MG63 (cell line): ENCODE results near the gene RAB27B. TPM values are rescaled to one million over a fixed set of nuclear protein-coding genes. Genes with fewer than 3 reads are reported as not detected.

Source experiments
- DNase-seq: peaks from one replicate; pipeline ENCODE4 v3.0.0-alpha.2; 2020
- H3K27me3 ChIP-seq: fragments of 250-450 bp; sonication (Bioruptor Pico); 2 replicates; pipeline ENCODE4 v1.5.1; 2020; ENCODE audit warnings: mild to moderate bottlenecking, moderate library complexity
- H3K36me3 ChIP-seq: fragments of 250-450 bp; sonication (Bioruptor Pico); 2 replicates; pipeline ENCODE4 v1.5.1; 2020; ENCODE audit warnings: mild to moderate bottlenecking, moderate library complexity
- H3K4me3 ChIP-seq: fragments of 250-450 bp; sonication (Bioruptor Pico); 2 replicates; pipeline ENCODE4 v1.5.1; 2020; ENCODE audit warnings: mild to moderate bottlenecking, moderate library complexity
- H3K9me3 ChIP-seq: fragments of 250-450 bp; sonication (Bioruptor Pico); 2 replicates; pipeline ENCODE4 v1.5.1; 2020; ENCODE audit warnings: mild to moderate bottlenecking, moderate library complexity
- total RNA-seq: library from RNA; depleted of rRNA; stranded (reverse); fragments of >200 nt; shearing (Covaris generic); gene quantifications from 2 replicates; pipeline ENCODE4 v1.2.3, GENCODE V29; 2014; ENCODE audit warnings: low replicate concordance

RAB27B gene
- total RNA-seq, 1 experiment from 2014 or later = not detected

DNA sequence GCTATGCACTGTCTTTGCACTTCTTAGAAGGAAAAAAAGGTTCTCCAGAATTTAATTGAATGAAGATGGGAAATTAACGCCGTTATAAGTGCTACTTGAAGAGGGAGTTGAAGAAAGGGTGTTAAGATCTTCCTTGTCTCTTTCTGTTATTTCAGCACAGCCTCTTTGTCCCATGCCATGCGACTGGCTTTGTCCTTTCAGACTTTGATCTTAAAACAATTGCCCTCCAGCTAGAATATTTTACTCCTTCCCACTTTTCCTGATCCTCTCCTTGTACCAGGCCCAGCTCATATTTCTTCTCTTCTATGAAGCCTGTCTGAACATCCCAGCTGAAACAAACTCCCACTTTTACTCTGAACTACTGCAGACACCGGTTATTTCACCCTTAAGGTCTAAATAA is 51.4 kb downstream of the RAB27B start:
- H3K4me3 ChIP-seq = no peak overlapping the region
- H3K27me3 ChIP-seq = no peaks in the 10 kb centered on the region
- H3K36me3 ChIP-seq = no peaks in the 10 kb centered on the region
- H3K9me3 ChIP-seq = no peaks in the 10 kb centered on the region
- no peak for DNase-seq

DNA sequence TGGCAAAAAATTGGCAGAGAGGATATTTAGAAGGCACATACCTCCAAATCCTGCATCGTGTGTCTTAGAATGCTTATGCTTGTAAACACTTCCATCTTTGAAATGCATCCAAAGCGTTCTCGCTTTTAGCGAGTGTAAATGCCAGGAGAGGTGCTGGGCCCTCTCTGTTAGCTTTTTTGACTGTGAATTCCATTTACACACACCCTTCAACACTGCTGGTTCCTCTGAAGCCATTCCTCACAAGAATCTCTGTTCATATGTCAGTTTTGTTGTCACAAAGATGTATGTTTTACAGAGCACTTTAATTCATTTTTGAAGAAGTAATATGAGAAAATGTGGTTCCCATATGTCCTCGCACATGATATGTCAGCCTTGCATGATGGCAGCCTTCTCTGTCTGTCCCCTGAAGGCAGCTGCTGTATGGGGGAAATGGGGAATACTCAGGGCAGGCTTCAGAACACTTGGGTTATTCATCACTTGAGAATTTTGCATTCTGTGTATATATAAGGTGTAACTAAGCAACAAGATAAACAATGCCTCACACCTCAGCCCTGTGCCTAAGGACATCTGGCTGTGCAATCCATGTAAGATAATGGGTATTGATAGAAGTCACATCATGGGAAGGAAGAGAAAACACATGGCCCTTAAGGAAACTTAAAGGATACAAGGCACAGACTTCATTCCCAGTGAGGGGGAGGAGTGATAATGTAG is 52.3 kb downstream of the RAB27B start:
- peak; percentile 3 for DNase-seq
- H3K27me3 ChIP-seq = no peaks in the 10 kb centered on the region
- no peak overlapping the region for H3K4me3 ChIP-seq
- H3K36me3 ChIP-seq = no peaks in the 10 kb centered on the region
- no peaks in the 10 kb centered on the region for H3K9me3 ChIP-seq

DNA sequence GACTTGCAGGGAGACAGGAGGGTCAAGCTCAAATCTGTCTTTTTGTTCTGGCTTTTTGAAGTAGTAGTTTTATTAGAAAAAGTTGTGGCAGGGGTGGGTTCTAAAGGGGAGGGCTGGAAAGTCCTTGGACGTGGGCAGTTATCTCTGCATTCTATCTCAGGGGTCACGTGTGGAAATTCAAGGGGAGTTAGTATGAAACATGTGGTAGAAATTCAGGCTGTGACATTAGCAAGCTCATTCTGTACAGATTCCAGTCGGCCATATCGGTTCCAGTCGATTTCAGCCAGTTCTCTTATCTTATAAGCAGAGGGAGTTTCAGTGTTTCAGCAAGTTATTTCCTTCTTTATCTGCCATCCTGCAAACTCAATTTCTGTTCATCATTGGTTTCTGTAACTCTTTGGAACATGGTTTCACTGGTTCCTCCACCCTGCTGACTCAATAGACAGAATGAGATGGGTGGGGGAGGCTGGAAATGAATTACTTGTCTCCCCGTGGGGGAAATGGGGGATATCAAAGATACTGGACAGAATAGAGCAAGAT is 53.0 kb downstream of the RAB27B start:
- no peak overlapping the region for H3K4me3 ChIP-seq
- DNase-seq = no peak
- H3K9me3 ChIP-seq = no peaks in the 10 kb centered on the region
- H3K27me3 ChIP-seq = no peaks in the 10 kb centered on the region
- H3K36me3 ChIP-seq = no peaks in the 10 kb centered on the region

DNA sequence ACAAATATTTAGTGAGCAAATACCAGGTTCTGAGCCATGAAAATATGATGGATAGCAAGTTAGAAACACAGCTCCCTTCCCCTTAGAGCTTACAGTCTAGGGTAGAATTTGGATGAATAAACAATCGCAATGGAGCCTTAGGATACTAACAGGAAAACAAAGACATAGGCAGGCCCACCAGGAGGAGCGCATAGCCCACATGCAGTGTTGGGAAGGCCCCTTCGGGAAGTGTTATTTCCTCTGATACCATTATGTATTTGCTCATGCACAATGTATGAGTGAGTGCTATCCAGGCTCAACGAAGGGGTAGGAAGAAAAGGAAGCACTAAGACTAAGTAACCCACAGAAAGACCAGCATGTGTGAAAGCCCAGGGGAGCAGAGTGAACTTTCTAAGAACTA is 54.0 kb downstream of the RAB27B start:
- H3K36me3 ChIP-seq = no peaks in the 10 kb centered on the region
- no peaks in the 10 kb centered on the region for H3K9me3 ChIP-seq
- no peaks in the 10 kb centered on the region for H3K27me3 ChIP-seq
- no peak for DNase-seq
- no peak overlapping the region for H3K4me3 ChIP-seq

DNA sequence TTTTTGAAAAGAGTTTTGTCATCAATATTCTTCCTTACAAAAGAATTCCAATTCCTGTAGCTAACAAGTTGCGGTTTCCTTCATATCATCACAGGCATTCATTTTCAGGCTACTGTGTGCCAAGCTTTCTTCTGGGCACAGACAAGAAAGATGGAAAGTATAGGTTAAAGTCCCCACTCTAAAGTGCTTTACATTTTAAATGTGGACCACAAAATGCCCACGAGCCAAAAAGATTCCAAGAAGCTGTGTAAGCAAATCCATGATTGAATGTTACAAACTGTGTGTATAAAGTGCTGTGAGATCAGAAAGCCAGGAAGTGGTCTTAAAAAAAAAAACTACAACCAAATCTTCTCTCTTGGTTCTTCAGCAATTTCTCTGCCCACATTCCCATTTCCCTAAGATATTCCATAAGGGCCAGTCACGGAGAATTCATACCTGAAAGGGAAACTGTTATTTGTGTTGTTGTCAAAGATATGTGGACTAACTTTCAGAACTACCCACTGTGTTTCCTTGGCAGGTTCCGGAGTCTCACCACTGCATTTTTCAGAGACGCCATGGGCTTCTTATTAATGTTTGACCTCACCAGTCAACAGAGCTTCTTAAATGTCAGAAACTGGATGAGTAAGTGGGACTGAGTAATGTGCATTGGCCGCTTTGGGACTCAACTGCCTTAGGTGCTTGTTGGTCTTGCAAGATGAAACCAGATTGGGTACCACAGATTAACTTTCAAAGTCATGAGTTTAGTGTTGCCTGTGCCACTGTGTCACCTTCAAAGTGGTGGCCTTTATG is 55.7 kb downstream of the RAB27B start:
- peak; percentile 23 for DNase-seq
- H3K36me3 ChIP-seq = no peaks in the 10 kb centered on the region
- H3K4me3 ChIP-seq = no peak overlapping the region
- H3K9me3 ChIP-seq = no peaks in the 10 kb centered on the region
- H3K27me3 ChIP-seq = no peaks in the 10 kb centered on the region

DNA sequence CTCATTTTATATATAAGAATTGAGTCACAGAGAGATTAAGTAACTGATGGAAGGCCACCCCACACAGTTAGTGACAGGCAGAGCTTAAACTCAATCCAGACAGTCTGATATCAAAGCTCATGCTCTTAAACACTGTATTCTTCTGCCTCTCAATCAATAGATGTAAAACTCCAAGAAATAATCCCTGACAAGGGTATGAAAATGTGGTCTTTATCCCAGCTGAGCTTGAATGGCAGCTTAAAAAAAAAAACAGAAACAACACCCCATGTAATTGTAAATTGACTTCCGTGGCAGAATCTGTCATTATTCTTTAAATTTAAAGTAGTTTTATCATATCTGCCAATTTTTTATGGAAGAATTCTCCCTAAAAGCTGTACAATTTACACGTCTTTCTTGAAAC is 60.1 kb downstream of the RAB27B start:
- Histone ChIP-seq H3K4me3 (no peak overlapping the region), H3K9me3 (no peaks in the 10 kb centered on the region), H3K36me3 (no peaks in the 10 kb centered on the region), H3K27me3 (no peaks in the 10 kb centered on the region)
- no peak for DNase-seq

DNA sequence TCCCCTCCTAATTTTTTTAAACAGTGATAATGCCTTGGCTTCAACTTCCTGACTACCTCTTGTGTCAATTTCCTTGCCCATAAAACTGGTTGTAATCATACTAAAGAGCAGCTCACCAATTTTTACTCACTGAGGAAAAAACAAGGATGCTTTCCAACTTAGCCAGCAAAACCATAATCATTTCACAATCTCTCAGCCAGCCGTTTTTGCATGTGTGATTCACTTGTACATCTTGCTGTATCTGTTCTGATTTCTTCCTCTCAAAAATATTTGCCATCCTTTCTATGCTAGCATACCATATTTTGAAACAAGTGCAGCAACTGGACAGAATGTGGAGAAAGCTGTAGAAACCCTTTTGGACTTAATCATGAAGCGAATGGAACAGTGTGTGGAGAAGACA is 60.7 kb downstream of the RAB27B start:
- no peaks in the 10 kb centered on the region for H3K27me3 ChIP-seq
- no peak overlapping the region for H3K4me3 ChIP-seq
- no peak for DNase-seq
- H3K9me3 ChIP-seq = no peaks in the 10 kb centered on the region
- no peaks in the 10 kb centered on the region for H3K36me3 ChIP-seq

DNA sequence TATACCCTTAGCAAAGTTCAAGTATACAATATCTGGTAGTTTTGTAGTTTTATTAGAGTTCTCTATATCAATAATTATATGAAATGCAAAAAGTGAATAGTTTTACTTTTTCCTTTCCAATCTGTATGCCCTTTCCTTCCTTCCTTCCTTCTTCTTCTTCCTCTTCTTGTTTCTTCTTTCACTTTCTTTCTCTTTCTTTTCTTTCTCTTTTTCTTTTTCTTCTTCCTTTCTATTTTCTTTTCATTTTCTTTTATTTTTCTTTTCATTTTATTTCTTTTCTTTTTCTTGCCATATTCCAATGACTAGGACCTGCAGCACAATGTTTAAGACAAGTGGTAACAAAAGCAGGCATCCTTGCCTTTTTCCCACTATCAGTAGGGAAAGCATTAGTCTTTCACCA is 71.2 kb downstream of the RAB27B start:
- no peak overlapping the region for H3K4me3 ChIP-seq
- H3K27me3 ChIP-seq = no peaks in the 10 kb centered on the region
- DNase-seq = no peak
- H3K9me3 ChIP-seq = no peaks in the 10 kb centered on the region
- no peaks in the 10 kb centered on the region for H3K36me3 ChIP-seq

DNA sequence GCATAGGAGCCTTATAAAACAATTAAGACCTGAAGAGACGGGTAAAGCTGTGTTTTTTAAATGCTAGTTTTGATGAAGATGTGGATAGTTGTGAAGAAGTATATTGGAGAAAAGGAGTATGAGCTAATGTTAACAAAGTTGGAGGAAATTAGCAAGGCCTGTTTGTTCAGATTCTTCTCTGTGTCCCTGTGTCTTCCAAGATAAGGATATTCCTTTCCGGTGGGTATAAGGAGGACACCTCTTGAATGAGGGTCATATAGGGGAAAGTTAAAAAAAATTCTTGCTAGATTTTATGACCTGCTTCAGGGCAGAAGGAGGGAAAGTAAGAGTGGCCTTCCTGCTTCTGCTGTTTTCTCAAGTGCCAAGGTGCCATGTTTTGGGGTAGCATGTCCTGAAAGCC is 72.0 kb downstream of the RAB27B start:
- Histone ChIP-seq H3K4me3 (no peak overlapping the region), H3K36me3 (no peaks in the 10 kb centered on the region), H3K27me3 (no peaks in the 10 kb centered on the region), H3K9me3 (no peaks in the 10 kb centered on the region)
- DNase-seq = no peak

DNA sequence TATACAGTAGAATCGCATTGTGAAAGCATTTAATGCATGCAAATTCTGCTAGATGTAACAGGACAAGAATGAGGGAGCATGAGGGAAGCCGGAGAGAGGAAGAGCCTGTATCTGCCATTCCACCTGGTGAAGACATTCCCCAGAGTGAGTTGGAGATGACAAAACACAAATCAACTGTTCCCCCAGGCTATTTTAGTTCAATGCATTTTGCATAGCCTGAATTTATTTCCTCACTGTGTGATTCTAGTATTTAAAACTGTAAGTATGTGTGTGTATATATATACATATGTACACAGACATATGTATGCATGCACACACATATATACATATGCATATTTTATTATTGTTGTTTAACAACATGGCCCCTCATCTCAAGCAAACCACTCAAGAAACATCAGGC is 76.3 kb downstream of the RAB27B start:
- Histone ChIP-seq H3K9me3 (no peaks in the 10 kb centered on the region), H3K27me3 (no peaks in the 10 kb centered on the region), H3K36me3 (no peaks in the 10 kb centered on the region), H3K4me3 (no peak overlapping the region)
- DNase-seq = no peak

DNA sequence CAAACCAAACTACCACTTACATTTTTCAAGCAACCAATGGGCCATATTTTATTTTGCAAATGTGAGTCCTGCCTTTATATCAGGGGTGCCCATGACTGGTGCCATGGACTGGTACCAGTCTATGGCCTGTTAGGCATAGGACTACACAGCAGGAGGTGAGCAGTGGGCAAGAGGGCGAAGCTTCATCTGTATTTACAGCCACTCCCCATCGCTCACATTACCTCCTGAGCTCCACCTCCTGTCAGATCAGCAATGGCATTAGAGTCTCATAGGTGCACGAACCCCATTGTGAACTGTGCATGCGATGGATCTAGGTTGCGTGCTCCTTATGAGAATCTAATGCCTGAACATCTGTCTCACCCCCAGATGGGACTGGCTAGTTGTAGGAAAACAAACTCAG is 77.4 kb downstream of the RAB27B start:
- Histone ChIP-seq H3K27me3 (no peaks in the 10 kb centered on the region), H3K4me3 (no peak overlapping the region), H3K9me3 (no peaks in the 10 kb centered on the region)

DNA sequence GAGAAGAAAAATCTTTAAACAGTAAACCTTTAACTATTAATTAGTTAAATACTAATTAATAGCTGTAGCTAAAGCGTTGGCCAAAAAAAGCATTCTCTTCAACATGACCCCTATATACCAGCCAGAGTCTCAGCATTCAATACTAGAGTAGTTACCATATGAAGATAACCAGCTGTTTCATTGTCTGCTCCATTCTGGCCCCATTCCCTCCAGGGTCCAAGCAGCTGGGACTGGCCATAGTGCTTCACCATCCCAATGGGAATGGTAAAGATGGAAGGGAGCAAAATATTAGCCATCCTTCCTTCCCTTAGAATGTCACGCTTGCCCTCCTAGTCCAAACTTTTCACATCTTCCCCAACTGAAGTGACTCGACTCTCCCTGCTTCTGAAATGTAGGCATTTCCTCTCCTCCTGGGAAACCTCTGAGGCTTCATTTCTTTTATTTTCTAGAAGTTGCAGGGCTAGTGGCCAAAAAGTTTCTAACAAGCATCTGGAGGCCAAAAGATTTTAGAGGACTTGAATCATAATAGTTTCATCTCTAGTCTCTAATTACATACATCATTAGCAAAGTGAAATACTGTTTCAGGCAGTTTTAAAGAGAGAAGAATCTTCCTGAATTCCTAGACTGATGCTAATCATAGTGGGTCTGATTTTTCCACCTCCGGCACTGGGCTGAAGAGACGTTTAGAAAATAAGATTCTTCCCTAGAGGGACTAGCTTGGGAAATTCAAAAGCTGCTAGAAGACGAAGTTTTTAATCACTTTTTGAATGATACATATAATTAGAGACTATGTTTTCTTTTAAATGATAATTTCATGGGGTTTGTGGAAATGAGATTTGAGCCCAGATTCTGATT is 78.3 kb downstream of the RAB27B start:
- Histone ChIP-seq H3K9me3 (no peaks in the 10 kb centered on the region), H3K27me3 (no peaks in the 10 kb centered on the region), H3K4me3 (no peak overlapping the region), H3K36me3 (no peaks in the 10 kb centered on the region)
- no peak for DNase-seq

More for the DNA sequence above, 77.4 kb downstream of the RAB27B start:
- DNase-seq = no peak
- no peaks in the 10 kb centered on the region for H3K36me3 ChIP-seq

DNA sequence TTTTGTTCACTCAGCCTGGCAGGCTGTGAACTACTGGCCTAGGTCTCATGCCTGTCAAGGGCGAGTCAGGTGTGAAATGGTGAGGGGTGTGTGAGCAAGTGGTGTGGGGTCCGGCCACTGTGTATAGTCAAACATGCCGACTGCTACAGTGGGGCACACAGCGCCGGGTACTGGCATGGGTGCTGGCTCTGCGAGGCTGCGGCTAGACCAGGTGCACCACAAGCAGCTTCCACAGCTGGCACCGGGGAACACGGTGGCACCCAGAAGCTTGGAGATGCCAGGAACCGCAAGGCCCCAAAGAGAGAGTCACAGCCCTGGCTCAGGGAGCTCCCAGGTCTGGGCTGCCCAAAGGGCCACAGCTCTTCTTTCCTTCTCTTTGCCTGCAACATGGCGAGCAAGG is 81.3 kb downstream of the RAB27B start:
- no peak for DNase-seq
- Histone ChIP-seq H3K4me3 (no peak overlapping the region), H3K9me3 (no peaks in the 10 kb centered on the region), H3K36me3 (no peaks in the 10 kb centered on the region), H3K27me3 (no peaks in the 10 kb centered on the region)

DNA sequence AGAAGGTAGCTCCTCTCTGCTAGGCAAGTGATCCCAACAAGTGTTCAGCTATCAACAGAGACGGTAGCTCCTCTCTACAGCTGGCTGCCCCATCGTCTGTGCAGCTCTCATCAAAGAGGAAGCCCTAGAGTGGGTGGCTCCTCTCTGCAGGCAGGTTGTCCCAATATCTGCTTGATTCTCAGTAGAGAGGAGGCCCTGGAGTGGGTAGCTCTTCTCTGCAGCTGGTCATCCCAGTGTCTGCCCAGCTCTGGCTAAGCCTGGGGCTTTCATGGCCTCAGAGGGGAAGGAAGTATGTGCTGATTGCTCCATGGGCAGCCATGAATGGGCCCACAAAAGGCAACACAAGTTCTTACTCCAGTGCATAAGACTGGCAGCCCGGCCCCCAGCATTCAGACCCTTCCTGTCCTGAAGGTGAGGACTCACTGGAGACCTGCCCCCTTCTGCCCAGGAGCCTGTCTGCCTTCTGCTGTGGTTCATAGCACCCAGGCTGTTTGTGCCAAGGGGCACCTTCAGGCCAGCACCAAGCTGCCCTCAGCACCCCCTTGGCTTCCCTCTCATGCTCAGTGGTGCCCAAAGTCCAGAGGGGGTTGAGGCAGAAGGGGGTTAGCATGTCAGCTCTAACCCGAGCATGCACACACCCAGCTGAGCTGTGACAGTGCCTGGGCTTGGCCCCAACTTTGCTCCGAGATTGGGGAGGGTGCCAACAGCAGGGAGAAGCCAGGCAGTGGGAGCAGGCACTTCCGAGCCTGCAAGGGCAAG is 82.1 kb downstream of the RAB27B start:
- H3K9me3 ChIP-seq = no peaks in the 10 kb centered on the region
- H3K36me3 ChIP-seq = no peaks in the 10 kb centered on the region
- no peak for DNase-seq
- H3K27me3 ChIP-seq = no peaks in the 10 kb centered on the region
- H3K4me3 ChIP-seq = no peak overlapping the region

DNA sequence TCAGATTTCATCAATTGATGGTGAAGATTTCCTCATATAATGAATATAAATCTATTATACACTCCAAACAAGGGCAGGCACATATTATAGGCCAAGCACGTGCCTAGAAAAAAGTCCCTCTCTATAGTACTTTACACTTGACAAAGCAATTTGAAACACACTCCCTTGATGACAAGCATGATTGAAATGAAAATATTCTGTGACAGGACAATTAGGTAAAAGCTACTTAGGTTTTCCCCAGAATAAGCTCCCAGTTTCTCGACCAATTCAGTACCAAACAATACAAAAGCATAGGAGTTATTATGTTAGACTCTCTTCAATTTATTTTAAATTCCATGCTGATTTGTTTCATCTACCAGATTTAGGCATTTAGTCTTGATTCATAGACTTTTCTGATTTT is 83.3 kb downstream of the RAB27B start:
- H3K36me3 ChIP-seq = no peaks in the 10 kb centered on the region
- no peak overlapping the region for H3K4me3 ChIP-seq
- no peaks in the 10 kb centered on the region for H3K27me3 ChIP-seq
- no peaks in the 10 kb centered on the region for H3K9me3 ChIP-seq
- no peak for DNase-seq

DNA sequence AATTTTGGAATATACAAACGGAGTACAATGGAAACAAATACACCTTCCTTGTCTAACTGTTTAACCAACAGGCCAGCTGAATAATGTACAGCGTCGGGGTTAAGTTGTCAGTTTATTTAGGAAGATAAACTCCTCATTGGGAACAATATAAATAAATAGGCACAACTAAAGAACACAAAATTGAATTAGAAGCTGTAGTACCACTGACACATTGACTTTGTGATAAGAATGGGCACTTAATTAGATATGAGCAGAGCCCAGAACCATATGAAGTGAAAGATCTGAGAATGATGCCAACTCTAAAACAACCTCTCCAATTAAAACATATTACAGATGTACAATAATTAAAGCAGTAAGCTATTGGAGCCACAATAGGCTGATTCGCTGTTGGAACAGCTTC is 86.5 kb downstream of the RAB27B start:
- no peaks in the 10 kb centered on the region for H3K27me3 ChIP-seq
- H3K4me3 ChIP-seq = no peak overlapping the region
- H3K9me3 ChIP-seq = no peaks in the 10 kb centered on the region
- no peaks in the 10 kb centered on the region for H3K36me3 ChIP-seq
- no peak for DNase-seq
